GM19397 (cell line): ENCODE measurements around the gene NPR3.
"Not testable (repeated sequence)": the region's sequence is repeated elsewhere in the genome, so short reads cannot be mapped to it uniquely, and the experiment has no call there.

Source experiments
- ATAC-seq: cut with Tn5 transposase; IDR thresholded peaks from one replicate; pipeline ENCODE4 v1.9.1; 2021; ENCODE audit warnings: mild to moderate bottlenecking, moderate library complexity; ENCODE audit not compliant: unreplicated experiment

Gene NPR3

GRCh38 chr5:32805462-32805861 is 94.3 kb downstream of the NPR3 start:
- ATAC-seq, result not testable (repeated sequence)

GRCh38 chr5:32805971-32806638 is 95.0 kb downstream of the NPR3 start:
- ATAC-seq, result no peak

GRCh38 chr5:32808783-32809182 is 97.7 kb downstream of the NPR3 start:
- no peak for ATAC-seq

GRCh38 chr5:32810804-32811203 is 99.7 kb downstream of the NPR3 start:
- no peak for ATAC-seq

GRCh38 chr5:32812399-32812798 is 101.3 kb downstream of the NPR3 start:
- no peak for ATAC-seq

- no peak for ATAC-seq
Measured at GRCh38 chr5:32814141-32814540, 103.0 kb downstream of the NPR3 start.

- ATAC-seq, result no peak
Measured at GRCh38 chr5:32814620-32815019, 103.5 kb downstream of the NPR3 start.

- no peak for ATAC-seq
Measured at GRCh38 chr5:32827981-32828380, 116.9 kb downstream of the NPR3 start.

GRCh38 chr5:32828492-32828891 is 117.4 kb downstream of the NPR3 start:
- no peak for ATAC-seq

- ATAC-seq, result no peak
Measured at GRCh38 chr5:32831624-32832023, 120.5 kb downstream of the NPR3 start.

GRCh38 chr5:32833127-32833526 is 122.0 kb downstream of the NPR3 start:
- ATAC-seq, result no peak

- ATAC-seq, result no peak
Measured at GRCh38 chr5:32833663-32834062, 122.5 kb downstream of the NPR3 start.

GRCh38 chr5:32834251-32834650 is 123.1 kb downstream of the NPR3 start:
- no peak for ATAC-seq

- no peak for ATAC-seq
Measured at GRCh38 chr5:32836176-32836575, 125.1 kb downstream of the NPR3 start.

GRCh38 chr5:32837211-32837610 is 126.1 kb downstream of the NPR3 start:
- no peak for ATAC-seq

- ATAC-seq, result no peak
Measured at GRCh38 chr5:32839106-32839505, 128.0 kb downstream of the NPR3 start.

- ATAC-seq, result no peak
Measured at GRCh38 chr5:32840606-32841005, 129.5 kb downstream of the NPR3 start.
